Neutrophil (primary cell): Measurements from ENCODE around the gene UTP11.

Experiments used
- H3K27ac ChIP-seq: fragments of 200-600 bp; sonication (generic); 2 replicates; pipeline ENCODE4 v1.5.1; 2016; ENCODE audit warnings: mild to moderate bottlenecking, moderate library complexity
- H3K27me3 ChIP-seq: fragments of 200-600 bp; sonication (generic); 2 replicates; pipeline ENCODE4 v1.6.0; 2016; ENCODE audit warnings: mild to moderate bottlenecking
- H3K36me3 ChIP-seq: fragments of 200-600 bp; sonication (generic); 2 replicates; pipeline ENCODE4 v1.5.1; 2017
- H3K4me1 ChIP-seq, 2 experiments: fragments of 200-600 bp in 1 of 2; sonication (generic) in 1 of 2; 1 replicate in 1 of 2; 2 replicates in 1 of 2; pipeline versions ENCODE4 v1.5.1 to v1.6.1; 2013 to 2016; ENCODE audit warnings: low read depth in 1 of 2, low read length in 1 of 2, mild to moderate bottlenecking in 1 of 2, moderate library complexity in 1 of 2; ENCODE audit not compliant: control insufficient read depth in 1 of 2, insufficient read depth in 1 of 2
- H3K4me3 ChIP-seq, 2 experiments: fragments of 200-600 bp in 1 of 2; sonication (generic) in 1 of 2; 1 replicate in 1 of 2; 2 replicates in 1 of 2; pipeline ENCODE4 v1.5.1; 2013 to 2016; ENCODE audit warnings: low read depth in 1 of 2, low read length in 1 of 2, mild to moderate bottlenecking in 1 of 2, moderate library complexity in 1 of 2
- H3K9me3 ChIP-seq: fragments of 200-600 bp; sonication (generic); 2 replicates; pipeline ENCODE4 v1.5.1; 2016
- TF ChIP-seq, protein P1 (sequence below): fragments of 200-600 bp; sonication (generic); IDR thresholded peaks from 2 replicates; pipeline ENCODE4 v1.5.1; 2016; ENCODE audit warnings: antibody characterized with exemption

UTP11 gene

DNA sequence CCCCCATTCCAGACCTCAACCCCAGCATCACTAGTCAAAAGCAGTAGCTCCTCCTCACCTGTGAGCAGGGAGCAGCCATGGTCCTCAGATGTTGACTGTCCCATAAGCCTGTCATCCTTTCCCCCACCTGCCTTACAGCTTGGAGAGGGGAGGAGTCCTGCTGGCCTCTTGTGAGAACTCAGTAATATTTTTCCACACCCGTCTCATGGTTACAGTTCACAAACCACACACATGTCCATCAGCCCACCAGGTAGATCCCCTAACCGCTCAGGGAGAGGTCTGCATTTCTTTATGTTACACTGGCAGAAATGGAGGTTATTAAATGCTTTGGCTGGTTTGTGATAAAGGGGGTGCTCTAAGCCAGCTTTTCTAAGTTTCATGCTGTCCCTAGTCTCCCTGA lies 60.3 kb downstream of the UTP11 start:
- TF ChIP-seq, protein P1, sequence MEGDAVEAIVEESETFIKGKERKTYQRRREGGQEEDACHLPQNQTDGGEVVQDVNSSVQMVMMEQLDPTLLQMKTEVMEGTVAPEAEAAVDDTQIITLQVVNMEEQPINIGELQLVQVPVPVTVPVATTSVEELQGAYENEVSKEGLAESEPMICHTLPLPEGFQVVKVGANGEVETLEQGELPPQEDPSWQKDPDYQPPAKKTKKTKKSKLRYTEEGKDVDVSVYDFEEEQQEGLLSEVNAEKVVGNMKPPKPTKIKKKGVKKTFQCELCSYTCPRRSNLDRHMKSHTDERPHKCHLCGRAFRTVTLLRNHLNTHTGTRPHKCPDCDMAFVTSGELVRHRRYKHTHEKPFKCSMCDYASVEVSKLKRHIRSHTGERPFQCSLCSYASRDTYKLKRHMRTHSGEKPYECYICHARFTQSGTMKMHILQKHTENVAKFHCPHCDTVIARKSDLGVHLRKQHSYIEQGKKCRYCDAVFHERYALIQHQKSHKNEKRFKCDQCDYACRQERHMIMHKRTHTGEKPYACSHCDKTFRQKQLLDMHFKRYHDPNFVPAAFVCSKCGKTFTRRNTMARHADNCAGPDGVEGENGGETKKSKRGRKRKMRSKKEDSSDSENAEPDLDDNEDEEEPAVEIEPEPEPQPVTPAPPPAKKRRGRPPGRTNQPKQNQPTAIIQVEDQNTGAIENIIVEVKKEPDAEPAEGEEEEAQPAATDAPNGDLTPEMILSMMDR = no peak
- no peaks in the 10 kb centered on the region for H3K9me3 ChIP-seq
- H3K4me3 ChIP-seq = no peak overlapping the region
- no peak overlapping the region for H3K27ac ChIP-seq
- no peaks in the 10 kb centered on the region for H3K36me3 ChIP-seq
- no peaks in the 10 kb centered on the region for H3K4me1 ChIP-seq
- H3K27me3 ChIP-seq = peaks cover 88% of the 10 kb centered on the region

- no peaks in the 10 kb centered on the region for H3K4me1 ChIP-seq
- no peaks in the 10 kb centered on the region for H3K9me3 ChIP-seq
- TF ChIP-seq, protein P1 = no peak
- no peaks in the 10 kb centered on the region for H3K36me3 ChIP-seq
- H3K27me3 ChIP-seq = peaks cover 80% of the 10 kb centered on the region
- no peak overlapping the region for H3K27ac ChIP-seq
- H3K4me3 ChIP-seq = no peak overlapping the region
Measured at GRCh38 chr1:38073534-38074301, 61.2 kb downstream of the UTP11 start.

GRCh38 chr1:38074302-38074677 lies 61.8 kb downstream of the UTP11 start:
- H3K36me3 ChIP-seq = no peaks in the 10 kb centered on the region
- peaks cover 76% of the 10 kb centered on the region for H3K27me3 ChIP-seq
- no peak overlapping the region for H3K4me3 ChIP-seq
- no peaks in the 10 kb centered on the region for H3K9me3 ChIP-seq
- H3K27ac ChIP-seq = no peak overlapping the region
- H3K4me1 ChIP-seq = no peaks in the 10 kb centered on the region
- TF ChIP-seq, protein P1 = no peak
